SK-N-SH (cell line): ENCODE measurements around the gene UGT1A4.

Experiments used
- CHD2 ChIP-seq: fragments of 150-350 bp; IDR thresholded peaks from 2 replicates; pipeline ENCODE4 v1.6.1; 2018; ENCODE audit warnings: low read length; ENCODE audit not compliant: partially characterized antibody
- EZH2phosphoT487 ChIP-seq: fragments of 200-600 bp; sonication (generic); IDR thresholded peaks from 2 replicates; pipeline ENCODE4 v1.6.1; 2017; ENCODE audit warnings: low read depth, mixed run types, mild to moderate bottlenecking, antibody characterized with exemption, moderate library complexity, borderline replicate concordance
- POLR2AphosphoS5 ChIP-seq: IDR thresholded peaks from 2 replicates; pipeline ENCODE4 v1.6.1; 2012; ENCODE audit warnings: low read depth, low read length
- RFX5 ChIP-seq: IDR thresholded peaks from 2 replicates; pipeline ENCODE4 v1.6.1; 2012; ENCODE audit warnings: mild to moderate bottlenecking, improper control_type of control experiment, low read length
- SIN3A ChIP-seq: IDR thresholded peaks from 2 replicates; pipeline ENCODE4 v1.6.1; 2012; ENCODE audit warnings: low read depth, mild to moderate bottlenecking, low read length, moderate library complexity, borderline replicate concordance
- TCF12 ChIP-seq: IDR thresholded peaks from 2 replicates; pipeline ENCODE4 v1.4.0; 2012
- TEAD4 ChIP-seq: IDR thresholded peaks from 2 replicates; pipeline ENCODE4 v1.4.0; 2012; ENCODE audit warnings: mild to moderate bottlenecking, borderline replicate concordance; ENCODE audit not compliant: insufficient read depth
- TF ChIP-seq, protein P1 (sequence below): fragments of 200-600 bp; sonication (generic); IDR thresholded peaks from 2 replicates; pipeline ENCODE4 v1.6.1; 2017; ENCODE audit warnings: antibody characterized with exemption, mild to moderate bottlenecking, moderate library complexity

DNA sequence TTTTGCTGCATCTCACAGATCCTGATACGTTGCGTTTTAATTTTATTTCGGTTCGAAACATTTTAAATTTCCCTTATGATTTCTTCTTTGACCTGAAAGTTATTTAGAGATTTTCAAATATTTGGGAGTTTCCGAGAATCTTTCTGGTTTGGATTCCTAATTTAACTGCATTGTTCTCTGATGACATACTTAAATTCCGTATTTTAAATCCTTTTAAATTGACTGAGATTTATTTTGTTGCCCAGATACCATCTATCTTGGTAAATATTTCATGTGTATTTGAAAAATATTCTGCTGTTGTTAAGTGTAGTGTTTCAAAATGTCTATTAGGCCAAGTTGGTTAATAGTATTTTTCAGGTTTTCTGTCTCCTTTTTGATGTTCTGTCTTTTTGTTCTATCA is 97.3 kb downstream of the UGT1A4 start:
- TF ChIP-seq, protein P1, sequence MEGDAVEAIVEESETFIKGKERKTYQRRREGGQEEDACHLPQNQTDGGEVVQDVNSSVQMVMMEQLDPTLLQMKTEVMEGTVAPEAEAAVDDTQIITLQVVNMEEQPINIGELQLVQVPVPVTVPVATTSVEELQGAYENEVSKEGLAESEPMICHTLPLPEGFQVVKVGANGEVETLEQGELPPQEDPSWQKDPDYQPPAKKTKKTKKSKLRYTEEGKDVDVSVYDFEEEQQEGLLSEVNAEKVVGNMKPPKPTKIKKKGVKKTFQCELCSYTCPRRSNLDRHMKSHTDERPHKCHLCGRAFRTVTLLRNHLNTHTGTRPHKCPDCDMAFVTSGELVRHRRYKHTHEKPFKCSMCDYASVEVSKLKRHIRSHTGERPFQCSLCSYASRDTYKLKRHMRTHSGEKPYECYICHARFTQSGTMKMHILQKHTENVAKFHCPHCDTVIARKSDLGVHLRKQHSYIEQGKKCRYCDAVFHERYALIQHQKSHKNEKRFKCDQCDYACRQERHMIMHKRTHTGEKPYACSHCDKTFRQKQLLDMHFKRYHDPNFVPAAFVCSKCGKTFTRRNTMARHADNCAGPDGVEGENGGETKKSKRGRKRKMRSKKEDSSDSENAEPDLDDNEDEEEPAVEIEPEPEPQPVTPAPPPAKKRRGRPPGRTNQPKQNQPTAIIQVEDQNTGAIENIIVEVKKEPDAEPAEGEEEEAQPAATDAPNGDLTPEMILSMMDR: no peak
- no peak for TF ChIP-seq TCF12
- TF ChIP-seq POLR2AphosphoS5: no peak
- TF ChIP-seq EZH2phosphoT487: no peak
- no peak for TF ChIP-seq TEAD4
- TF ChIP-seq CHD2: no peak
- no peak for TF ChIP-seq SIN3A
- TF ChIP-seq RFX5: no peak
